GDM1 (cell line): ENCODE measurements around the gene CFL1.

Experiments
- DNase-seq: peaks from one replicate; lab custom pipeline; 2025; lab: John Stamatoyannopoulos, UW

CFL1 gene

GRCh38 chr11:65887723-65888162 is 29.8 kb upstream of the CFL1 start:
- no peak for DNase-seq

DNA sequence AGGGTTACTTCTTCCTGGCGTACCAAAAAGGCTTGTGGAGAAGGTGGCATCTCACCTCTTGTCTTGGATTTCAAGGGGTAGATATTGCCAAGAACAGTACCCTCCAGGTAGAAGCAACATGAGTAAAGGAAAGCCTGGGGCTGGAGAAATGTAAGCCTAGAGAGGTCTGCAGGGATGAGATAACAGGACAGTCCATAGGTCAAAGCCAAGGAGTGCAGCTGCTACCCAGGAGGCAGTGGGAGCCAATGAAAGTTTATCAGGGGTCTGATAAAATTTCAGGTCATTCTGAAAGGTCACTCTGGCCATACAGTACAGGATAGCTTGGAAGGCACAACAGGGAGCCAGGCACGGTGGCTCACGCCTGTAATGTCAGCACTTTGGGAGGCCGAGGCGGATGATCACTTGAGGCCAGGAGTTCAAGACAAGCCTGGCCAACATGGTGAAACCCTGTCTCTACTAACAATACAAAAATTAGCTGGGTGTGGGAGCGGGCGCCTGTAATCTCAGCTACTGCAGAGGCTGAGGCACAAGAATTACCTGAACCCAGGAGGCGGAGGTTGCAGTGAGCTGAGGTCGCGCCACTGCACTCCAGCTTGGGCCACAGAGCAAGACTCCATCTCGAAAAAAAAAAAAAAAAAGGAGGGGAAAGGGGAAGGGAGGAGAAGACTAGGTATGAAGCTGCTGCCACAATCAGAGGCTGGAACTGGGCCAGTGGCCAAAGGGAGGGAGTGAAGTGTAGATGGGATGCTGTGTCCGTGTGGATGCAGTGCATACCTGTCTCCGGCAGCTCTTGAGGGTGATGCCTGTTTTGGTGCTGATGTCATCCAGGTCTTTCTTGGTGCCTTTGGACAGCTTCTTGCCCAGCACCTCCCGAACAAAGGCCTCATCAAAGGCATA is 29.1 kb upstream of the CFL1 start:
- no peak for DNase-seq

DNA sequence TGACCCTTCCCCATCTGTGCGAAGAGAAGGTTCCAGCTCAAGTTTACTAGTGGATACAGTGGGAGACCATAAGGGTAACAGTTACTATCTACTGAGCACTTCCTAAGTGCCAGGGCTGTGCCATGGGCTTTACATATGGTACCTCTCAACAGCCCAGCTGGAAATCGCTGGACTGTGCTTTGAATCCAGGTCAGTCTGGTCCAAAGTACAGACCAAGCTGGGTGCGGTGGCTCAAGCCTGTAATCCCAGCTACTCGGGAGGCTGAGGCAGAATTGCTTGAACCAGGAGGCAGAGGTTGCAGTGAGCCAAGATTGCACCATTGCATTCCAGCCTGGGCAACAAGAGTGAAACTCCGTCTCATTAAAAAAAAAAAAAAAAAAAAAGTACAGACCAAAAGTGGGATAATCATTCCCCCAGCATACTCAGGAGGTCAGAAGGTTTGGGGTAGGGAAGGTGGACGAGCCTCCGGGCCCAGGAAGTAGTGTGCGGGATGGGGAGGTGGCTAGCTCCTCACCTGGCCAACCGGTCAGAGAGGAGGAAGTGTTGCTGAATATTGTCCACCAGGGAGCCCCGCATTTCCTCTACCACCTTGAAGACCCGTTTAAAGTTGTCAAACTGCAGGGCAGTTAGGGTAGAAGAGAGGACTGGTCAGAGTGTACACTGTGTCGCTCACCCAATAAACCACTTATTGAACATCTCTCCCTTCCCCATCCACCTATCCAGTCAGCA is 28.0 kb upstream of the CFL1 start:
- no peak for DNase-seq

DNA sequence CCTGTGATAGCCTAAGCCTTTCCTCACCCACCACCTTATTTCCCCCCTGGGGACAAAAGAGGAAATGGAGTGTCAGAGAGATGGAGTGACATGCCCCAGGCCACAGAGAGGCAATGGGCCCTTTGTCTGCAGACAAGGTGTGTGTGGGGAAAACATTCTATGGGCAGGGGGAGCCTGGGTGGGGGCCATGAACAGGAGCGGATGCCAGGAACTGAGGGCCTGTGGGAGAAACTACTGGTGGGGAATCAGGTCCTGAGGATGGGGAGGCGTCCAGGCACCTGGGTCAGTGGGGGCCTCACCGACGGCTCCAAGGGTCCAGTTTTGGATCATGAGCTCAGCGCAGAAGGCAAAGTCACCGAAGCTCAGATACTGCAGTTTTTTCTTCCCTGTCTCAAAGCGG is 27.3 kb upstream of the CFL1 start:
- DNase-seq: no peak

- DNase-seq: peak; percentile 70
These were observed 26.7 kb upstream of the CFL1 start for GRCh38 chr11:65884716-65885092.

GRCh38 chr11:65883786-65884715 is 26.1 kb upstream of the CFL1 start:
- no peak for DNase-seq

- DNase-seq: no peak
These were observed 25.2 kb upstream of the CFL1 start for GRCh38 chr11:65883058-65883761.

- no peak for DNase-seq
These were observed 24.4 kb upstream of the CFL1 start for GRCh38 chr11:65882120-65883057.

GRCh38 chr11:65880844-65881421 is 23.0 kb upstream of the CFL1 start:
- no peak for DNase-seq

DNA sequence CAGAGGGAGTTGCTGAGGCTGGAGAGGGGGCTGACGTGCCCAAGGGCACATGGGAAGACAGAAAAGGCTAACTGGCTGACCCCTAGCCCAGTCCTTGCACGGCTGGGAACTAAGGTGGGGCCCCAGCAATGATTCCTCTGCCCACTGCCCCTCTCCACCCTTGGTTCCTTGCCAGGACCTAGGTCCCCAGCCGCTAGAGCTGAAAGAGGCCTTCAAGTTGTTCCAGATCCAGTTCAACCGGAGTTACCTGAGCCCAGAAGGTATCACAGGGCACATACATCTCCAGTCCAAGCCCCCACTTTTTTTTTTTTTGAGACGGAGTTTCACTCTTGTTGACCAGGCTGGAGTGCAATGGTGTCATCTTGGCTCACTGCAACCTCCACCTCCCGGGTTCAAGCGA is 22.0 kb upstream of the CFL1 start:
- DNase-seq: no peak

DNA sequence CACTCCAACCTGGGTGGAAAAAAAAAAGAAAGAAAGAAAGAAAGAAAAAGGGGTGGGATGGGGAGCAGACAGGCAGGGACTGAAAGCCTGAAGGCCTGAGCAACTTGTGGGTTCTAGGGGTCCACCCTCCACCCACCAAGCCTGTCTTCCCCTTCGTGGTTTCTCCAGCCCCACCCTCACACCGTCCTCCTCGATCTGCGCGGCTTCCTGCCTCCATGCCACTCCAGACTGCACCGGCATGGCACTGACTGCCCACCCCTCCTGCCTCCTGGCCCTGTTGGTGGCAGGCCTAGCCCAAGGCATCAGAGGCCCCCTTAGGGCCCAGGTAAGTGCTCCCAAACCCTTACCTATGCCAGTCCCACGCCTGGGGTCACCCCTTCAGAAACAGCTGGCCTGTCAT is 21.6 kb upstream of the CFL1 start, which contains the start of gene CTSW:
Gene CTSW, plus strand, starts transcription at position 221 of the 400 bp plus-strand sequence. Its CDS starts 18 bp downstream, at position 239.
- DNase-seq: peak; percentile 67

GRCh38 chr11:65873318-65874156 is 15.6 kb upstream of the CFL1 start:
- peak; percentile 75 for DNase-seq

DNA sequence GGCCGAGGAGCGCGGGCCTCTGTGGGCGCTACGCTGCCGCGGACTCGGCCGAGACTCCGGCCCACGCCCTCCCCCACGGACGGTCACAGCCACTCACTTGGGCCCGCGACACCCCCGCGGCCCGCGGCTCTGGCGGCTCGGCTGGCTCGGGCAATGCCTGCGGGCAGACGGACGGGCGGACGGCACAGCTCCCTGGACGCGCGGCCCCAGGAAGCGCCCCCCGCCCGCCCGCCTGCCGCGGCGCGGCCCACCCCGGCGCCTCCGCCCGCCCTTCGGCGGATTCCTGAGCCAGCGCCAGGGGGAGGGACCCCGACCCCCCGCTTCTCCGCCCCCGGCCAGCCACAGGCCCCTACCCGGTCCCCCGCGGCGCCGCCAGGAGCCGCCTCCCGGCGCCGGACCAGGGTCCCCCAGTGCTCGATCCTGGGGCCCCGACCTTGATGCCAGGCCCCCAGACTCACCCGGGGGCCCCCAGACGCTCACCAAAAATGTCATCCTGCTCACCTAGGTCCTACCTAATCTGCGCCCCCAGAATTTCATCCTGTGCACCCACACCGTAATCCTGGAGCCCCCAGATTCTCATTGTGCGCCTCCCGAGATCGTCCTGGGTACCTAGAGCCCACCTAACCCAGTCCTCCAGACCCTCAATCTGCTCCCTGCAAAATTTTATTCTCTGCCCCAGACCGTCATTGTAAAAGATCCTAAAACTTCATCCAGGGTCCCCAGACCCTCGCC is 14.8 kb upstream of the CFL1 start, which contains the start of gene EFEMP2:
Gene EFEMP2, minus strand, starts transcription at position 215 of the 732 bp plus-strand sequence. CDS start 446 bp downstream, outside the sequence.
- no peak for DNase-seq

DNA sequence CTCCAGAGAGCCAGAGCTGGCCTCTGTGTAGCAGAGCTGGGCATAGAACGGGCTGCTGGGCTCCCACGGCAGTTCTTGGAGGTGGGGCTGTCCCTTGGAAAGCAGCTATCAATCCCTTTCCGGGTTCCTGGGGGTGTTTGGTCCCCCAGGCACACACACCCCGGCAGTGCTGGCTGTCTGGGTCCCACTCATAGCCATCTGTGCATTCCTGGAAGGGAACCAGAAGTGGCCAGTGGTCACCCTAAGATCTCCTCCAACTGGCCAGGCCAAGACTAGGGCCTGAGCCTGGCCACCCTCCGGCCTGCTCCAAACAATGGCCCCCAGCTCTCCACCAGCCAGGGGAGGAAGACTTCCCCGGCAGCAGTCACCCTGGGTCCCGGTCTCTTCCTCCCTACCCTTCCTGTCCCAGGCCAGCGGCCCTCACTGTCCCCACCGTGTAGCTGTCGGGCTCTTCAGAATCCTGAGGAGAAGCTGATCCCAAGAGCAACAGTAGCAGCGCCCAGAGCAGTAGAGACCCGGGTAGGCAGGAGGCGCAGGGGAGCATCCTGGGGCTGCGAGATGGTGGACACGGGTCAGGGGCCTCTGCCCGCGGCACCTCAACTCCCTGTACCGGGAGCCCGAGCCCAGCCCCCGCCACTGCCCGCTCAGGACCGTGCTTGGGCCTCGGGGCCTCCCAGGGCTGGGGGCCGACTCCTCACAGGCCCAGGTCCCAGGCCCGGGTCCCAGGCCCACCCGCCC is 14.0 kb upstream of the CFL1 start:
- no peak for DNase-seq

DNA sequence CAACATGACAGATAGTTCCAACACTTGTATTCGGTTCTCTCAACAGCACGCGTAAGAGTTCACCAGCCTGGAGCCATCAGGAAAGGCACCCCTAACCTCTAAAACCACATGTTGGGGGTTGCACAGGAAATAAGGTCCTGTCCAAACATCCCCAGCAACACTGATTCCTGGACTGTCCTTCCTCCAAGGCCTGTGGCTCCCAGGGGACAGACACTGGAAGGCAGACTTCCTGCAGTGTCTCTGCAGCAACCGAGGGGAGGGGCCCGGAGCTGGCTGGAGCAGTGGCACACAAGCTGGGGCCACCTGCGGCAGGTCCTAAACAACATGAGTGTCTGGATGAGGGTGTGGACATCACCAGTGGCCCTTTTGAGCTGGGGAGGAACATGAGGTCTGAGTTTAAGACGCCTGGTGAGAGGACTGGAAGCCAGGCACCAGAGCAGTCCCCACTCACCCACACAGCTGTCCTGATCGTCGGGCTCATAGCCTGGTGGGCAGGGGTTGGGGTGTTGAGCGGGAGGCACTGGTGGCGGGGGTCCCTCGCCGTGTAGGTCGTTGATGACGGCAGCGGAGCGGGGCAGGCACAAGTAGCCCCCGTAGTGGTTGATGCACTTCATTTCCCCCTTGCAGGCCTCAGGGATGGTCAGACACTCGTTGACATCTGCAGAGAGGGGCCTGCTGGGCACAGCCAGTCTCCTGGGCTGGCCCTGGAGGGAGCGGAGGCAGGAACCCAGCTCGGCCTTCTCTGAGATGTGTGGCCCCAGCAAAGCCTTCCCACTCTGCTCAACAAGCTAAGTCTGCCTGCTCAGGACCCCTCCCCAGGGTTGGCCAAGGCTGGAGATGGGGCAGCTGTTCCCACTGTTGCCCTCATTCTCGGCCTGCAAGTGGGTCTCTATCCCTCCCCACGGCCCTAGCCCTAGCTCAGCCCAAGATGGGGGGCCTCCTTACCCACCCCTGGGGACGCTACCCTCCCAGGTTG is 13.0 kb upstream of the CFL1 start:
- peak; percentile 57 for DNase-seq

DNA sequence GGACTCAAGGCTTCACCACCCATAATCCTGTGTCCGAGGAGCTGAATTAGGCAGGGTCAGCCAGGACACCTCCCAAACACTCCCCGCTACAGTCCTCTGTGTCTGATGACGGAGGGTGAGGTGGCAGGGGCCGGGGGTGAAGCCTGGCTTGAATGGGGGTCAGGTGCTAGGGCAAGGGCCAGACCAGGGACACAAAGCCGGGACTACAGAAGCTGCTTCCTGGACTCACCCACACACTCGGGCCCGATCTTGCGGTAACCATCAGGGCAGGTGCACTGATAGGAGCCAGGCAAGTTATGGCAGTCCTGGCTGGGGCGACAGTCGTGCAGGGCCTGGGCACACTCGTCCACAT is 12.3 kb upstream of the CFL1 start:
- DNase-seq: no peak
